Sciatic nerve (tissue), 2 donors: Measurements from ENCODE around the gene PIGU. TPM values are rescaled to one million over a fixed set of nuclear protein-coding genes. Genes with fewer than 3 reads are reported as not detected.
"Not testable (repeated sequence)": the region's sequence is repeated elsewhere in the genome, so short reads cannot be mapped to it uniquely, and the experiment has no call there.

Experiments
- ATAC-seq: fragments of 200-7000 bp; cut with Tn5 transposase; one replicate; pipeline ENCODE4 v1.9.1; 2020; ENCODE audit warnings: mild to moderate bottlenecking, moderate library complexity
- DNase-seq: peaks from one replicate; pipeline ENCODE4 v3.0.0-alpha.2; 2020; ENCODE audit warnings: low spot score
- intact Hi-C: fragments of 100-400 bp; cut with DNase I; formaldehyde crosslinking; loops from one replicate; pipeline ENCODE4 v1.14.2; 2022
- total RNA-seq: library from RNA; stranded (reverse); fragmentation: NEBNext Ultra II Directional; extraction: Animal tissue kit (Norgen Biotek cat#: 25700); gene quantifications from one replicate; pipeline ENCODE4 v1.2.1, GENCODE V29; 2021
- donor health status: DM: no; HTN: no; CAD: no.
- donor health status: DM: no; HTN: no; CAD: no.

PIGU gene
- total RNA-seq, 1 donor from 2014 or later, result 28.2 TPM

- intact Hi-C loops, result no loop called here
These were observed 145.2 kb downstream of the PIGU start for GRCh38 chr20:34531608-34532265.

GRCh38 chr20:34530342-34530741 lies 146.6 kb downstream of the PIGU start:
- no peak for DNase-seq
- ATAC-seq, result no peak
- intact Hi-C loops, result no loop called here

More at GRCh38 chr20:34531608-34532265, 145.2 kb downstream of the PIGU start:
- ATAC-seq, result no peak
- DNase-seq, result peak; percentile 55

GRCh38 chr20:34529742-34530141 lies 147.2 kb downstream of the PIGU start:
- intact Hi-C loops, result no loop called here
- DNase-seq, result peak; percentile 19
- no peak for ATAC-seq

GRCh38 chr20:34528921-34529297 lies 148.0 kb downstream of the PIGU start:
- peak; percentile 79 for DNase-seq
- ATAC-seq, result peak; percentile 50
- intact Hi-C loops, result no loop called here

- peak; percentile 21 for DNase-seq
- no peak for ATAC-seq
- intact Hi-C loops, result no loop called here
These were observed 149.9 kb downstream of the PIGU start for GRCh38 chr20:34527016-34527415.

- peak; percentile 36 for DNase-seq
- intact Hi-C loops, result no loop called here
- ATAC-seq, result no peak
These were observed 150.4 kb downstream of the PIGU start for GRCh38 chr20:34526466-34526865.

- ATAC-seq (peak; percentile 81), DNase-seq (peak; percentile 74)
- intact Hi-C loops, result no loop called here
These were observed 151.0 kb downstream of the PIGU start for GRCh38 chr20:34525709-34526416.

- intact Hi-C loops, result no loop called here
- ATAC-seq (no peak), DNase-seq (no peak)
These were observed 151.6 kb downstream of the PIGU start for GRCh38 chr20:34525342-34525708.

GRCh38 chr20:34524426-34524825 lies 152.5 kb downstream of the PIGU start:
- intact Hi-C loops, result no loop called here
- no peak for DNase-seq
- ATAC-seq, result peak; percentile 6

GRCh38 chr20:34522969-34523871 lies 153.7 kb downstream of the PIGU start:
- ATAC-seq (peak; percentile 51), DNase-seq (peak; percentile 59)
- intact Hi-C loops, result no loop called here

GRCh38 chr20:34519841-34520240 lies 157.1 kb downstream of the PIGU start:
- intact Hi-C loops, DNase-seq, ATAC-seq: not testable (repeated sequence)

GRCh38 chr20:34518863-34519262 lies 158.0 kb downstream of the PIGU start:
- intact Hi-C loops, ATAC-seq, DNase-seq: not testable (repeated sequence)

- no peak for DNase-seq
- intact Hi-C loops, result no loop called here
- no peak for ATAC-seq
These were observed 159.8 kb downstream of the PIGU start for GRCh38 chr20:34517114-34517505.

- ATAC-seq, result peak; percentile 98
- intact Hi-C loops, result no loop called here
- peak; percentile 99 for DNase-seq
These were observed 160.4 kb downstream of the PIGU start, which contains the start of gene DYNLRB1 for GRCh38 chr20:34516247-34517113. DYNLRB1 (plus strand) TSS chr20:34516422; CDS start chr20:34516459, 37 bp downstream.

- DNase-seq, result no peak
- ATAC-seq, result peak; percentile 56
- intact Hi-C loops, result no loop called here
These were observed 161.2 kb downstream of the PIGU start for GRCh38 chr20:34515484-34516246.

- DNase-seq (no peak), ATAC-seq (no peak)
- intact Hi-C loops, result no loop called here
These were observed 161.9 kb downstream of the PIGU start for GRCh38 chr20:34514897-34515483.

GRCh38 chr20:34514034-34514433 lies 162.9 kb downstream of the PIGU start:
- intact Hi-C loops, ATAC-seq, DNase-seq: not testable (repeated sequence)
